GM18499 (cell line): ENCODE data around the gene MDC1.
A peak's percentile ranks its signal among the peaks of the same experiment; 100 is the strongest.
"Not testable (repeated sequence)": the region's sequence is repeated elsewhere in the genome, so short reads cannot be mapped to it uniquely, and the experiment has no call there.

ENCODE experiments used
- ATAC-seq: cut with Tn5 transposase; IDR thresholded peaks from one replicate; pipeline ENCODE4 v1.9.1; 2021; ENCODE audit warnings: moderate number of reproducible peaks; ENCODE audit not compliant: insufficient read depth, unreplicated experiment

Gene MDC1, protein sequence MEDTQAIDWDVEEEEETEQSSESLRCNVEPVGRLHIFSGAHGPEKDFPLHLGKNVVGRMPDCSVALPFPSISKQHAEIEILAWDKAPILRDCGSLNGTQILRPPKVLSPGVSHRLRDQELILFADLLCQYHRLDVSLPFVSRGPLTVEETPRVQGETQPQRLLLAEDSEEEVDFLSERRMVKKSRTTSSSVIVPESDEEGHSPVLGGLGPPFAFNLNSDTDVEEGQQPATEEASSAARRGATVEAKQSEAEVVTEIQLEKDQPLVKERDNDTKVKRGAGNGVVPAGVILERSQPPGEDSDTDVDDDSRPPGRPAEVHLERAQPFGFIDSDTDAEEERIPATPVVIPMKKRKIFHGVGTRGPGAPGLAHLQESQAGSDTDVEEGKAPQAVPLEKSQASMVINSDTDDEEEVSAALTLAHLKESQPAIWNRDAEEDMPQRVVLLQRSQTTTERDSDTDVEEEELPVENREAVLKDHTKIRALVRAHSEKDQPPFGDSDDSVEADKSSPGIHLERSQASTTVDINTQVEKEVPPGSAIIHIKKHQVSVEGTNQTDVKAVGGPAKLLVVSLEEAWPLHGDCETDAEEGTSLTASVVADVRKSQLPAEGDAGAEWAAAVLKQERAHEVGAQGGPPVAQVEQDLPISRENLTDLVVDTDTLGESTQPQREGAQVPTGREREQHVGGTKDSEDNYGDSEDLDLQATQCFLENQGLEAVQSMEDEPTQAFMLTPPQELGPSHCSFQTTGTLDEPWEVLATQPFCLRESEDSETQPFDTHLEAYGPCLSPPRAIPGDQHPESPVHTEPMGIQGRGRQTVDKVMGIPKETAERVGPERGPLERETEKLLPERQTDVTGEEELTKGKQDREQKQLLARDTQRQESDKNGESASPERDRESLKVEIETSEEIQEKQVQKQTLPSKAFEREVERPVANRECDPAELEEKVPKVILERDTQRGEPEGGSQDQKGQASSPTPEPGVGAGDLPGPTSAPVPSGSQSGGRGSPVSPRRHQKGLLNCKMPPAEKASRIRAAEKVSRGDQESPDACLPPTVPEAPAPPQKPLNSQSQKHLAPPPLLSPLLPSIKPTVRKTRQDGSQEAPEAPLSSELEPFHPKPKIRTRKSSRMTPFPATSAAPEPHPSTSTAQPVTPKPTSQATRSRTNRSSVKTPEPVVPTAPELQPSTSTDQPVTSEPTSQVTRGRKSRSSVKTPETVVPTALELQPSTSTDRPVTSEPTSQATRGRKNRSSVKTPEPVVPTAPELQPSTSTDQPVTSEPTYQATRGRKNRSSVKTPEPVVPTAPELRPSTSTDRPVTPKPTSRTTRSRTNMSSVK (N-terminal part only)

GRCh38 chr6:30717129-30717844 lies at the start of gene MDC1:
Gene MDC1, minus strand, starts transcription at chr6:30717281. Its CDS starts 2,106 bp downstream, at chr6:30715175.
- ATAC-seq = peak; percentile 58

DNA sequence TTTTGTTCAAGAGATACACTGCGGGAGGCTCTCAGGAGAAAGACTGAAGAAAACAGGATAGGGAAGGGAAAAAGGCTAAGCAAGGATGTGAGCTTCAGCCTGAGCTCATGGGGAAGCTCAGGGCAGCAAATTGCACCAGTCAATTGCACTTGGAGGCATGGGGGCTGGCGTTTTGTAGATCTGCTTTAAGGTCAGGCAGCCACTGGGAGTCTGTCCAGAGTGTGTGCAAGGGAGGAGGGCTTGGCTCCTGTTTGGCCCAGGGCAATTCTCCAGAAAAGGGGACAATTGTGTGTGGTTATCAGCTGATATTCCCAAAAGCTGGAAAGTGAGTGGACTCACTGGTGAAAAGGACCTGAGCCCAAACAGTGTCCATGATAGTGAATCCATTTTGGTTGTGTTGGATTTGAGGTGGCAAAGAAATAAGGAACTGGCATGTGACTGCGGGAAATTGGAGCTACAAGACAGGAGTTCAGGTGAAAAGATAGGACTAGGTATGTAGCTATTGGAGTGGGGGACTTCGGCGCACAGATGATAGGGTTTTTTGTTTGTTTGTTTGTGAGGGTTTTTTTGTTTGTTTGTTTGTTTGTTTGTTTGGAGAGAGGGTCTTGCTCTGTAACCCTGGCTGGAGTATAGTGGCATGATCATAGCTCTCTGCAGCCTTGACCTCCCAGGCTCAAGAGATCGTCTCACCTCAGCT lies 49.5 kb upstream of the MDC1 start:
- no peak for ATAC-seq

DNA sequence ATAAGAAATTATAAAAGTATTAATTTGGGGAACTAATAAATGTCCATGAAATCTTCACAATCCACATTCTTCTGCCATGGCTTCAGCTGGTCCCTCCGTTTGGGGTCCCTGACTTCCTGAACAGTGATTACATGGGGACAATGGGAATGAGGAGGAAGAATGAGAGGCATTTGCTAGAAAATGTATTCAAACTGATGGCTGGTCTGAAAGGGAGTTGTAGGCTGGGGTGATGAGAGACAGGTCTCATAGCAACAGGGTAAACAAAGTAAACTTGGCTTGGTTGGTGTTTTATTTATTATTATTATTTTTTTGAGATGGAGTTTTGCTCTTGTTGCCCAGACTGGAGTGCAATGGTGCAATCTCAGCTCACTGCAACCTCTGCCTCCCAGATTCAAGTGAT lies 48.4 kb upstream of the MDC1 start:
- not testable (repeated sequence) for ATAC-seq

- ATAC-seq = not testable (repeated sequence)
Observed at GRCh38 chr6:30764490-30765043, 47.5 kb upstream of the MDC1 start.

DNA sequence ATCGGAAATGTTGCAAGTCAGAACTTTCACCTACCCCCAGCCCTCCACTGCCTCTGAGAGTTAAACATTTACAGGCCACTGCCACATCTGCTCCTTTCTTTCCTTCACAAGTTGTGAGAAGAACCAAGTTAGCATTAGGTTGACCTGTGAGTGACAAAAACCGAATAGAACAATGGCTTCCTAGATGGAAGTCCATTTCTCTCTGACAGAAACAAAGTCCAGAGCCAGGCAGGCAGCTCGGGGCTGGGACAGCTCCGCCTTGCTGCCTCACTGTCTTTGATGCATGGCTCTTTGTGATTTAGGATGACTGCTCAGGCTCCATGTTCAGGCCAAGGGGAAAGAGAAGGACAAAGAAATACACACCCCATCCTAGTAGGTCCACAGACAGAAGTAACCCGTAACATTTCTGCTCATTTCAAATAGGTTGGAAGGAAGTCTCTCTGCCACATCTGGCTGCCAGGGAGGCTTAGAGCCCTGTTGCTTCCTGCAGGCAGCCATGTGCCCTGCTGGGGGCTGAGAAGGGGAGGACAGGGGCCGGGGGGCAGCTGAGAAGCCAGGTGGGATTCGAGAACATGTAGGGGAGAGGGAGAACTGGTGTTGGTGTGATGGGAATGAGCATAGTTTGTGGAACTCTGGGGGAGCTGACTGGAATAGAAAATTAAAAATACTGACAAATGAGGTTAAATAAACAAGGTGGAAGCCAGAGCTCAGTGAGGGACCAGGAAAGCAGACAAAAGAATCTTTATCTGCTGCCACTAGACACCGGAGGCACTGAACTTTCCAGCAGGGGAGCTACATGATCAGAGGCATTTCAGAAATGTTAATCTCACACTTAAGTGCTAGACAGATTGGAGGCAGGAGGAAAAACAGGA lies 46.8 kb upstream of the MDC1 start:
- no peak for ATAC-seq

GRCh38 chr6:30763155-30763617 lies 46.1 kb upstream of the MDC1 start:
- ATAC-seq = no peak

- no peak for ATAC-seq
Observed at GRCh38 chr6:30761791-30762429, 44.8 kb upstream of the MDC1 start.

- ATAC-seq = no peak
Observed at GRCh38 chr6:30760549-30760948, 43.5 kb upstream of the MDC1 start.

- no peak for ATAC-seq
Observed at GRCh38 chr6:30759575-30760239, 42.6 kb upstream of the MDC1 start.

GRCh38 chr6:30757261-30757904 lies 40.3 kb upstream of the MDC1 start:
- ATAC-seq = no peak

DNA sequence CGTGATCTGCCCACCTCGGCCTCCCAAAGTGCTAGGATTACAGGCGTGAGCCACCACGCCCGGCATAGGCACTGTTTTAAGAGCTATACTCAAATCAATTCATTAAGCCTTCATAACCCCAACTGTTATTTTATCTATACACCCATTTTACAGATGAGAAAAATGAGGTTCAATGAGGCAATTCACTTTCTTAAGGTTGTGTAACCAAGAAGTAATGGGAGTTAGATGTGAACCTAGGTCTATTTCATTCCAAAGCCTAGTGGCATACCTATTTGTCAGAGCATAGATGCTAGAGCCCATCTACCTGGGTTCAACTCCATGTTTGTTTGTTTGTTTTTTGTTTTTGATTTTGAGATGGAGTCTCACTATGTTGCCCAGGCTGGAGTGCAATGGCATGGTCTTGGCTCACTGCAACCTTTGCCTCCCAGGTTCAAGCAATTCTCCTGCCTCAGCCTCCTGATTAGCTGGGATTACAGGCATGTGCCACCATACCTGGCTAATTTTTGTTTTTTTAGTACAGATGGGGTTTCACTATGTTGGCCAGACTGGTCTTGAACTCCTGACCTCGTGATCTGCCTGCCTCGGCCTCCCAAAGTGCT lies 39.4 kb upstream of the MDC1 start:
- ATAC-seq = not testable (repeated sequence)

GRCh38 chr6:30754631-30755030 lies 37.5 kb upstream of the MDC1 start:
- ATAC-seq = no peak

- no peak for ATAC-seq
Observed at GRCh38 chr6:30752157-30752927, 35.3 kb upstream of the MDC1 start.

DNA sequence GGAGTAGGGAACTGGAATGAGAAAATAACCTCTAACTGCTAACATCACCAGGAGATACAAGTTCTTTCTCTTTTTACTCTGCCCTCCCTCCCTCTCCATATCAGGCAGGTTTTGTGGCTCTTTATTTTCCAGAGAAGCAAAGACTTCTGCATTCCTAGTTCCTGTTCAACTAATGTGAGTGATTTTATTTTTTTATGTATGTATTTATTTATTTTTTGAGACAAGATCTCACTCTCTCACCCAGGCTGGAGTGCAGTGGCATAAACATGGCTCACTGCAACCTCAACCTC lies 33.2 kb upstream of the MDC1 start:
- ATAC-seq = no peak

DNA sequence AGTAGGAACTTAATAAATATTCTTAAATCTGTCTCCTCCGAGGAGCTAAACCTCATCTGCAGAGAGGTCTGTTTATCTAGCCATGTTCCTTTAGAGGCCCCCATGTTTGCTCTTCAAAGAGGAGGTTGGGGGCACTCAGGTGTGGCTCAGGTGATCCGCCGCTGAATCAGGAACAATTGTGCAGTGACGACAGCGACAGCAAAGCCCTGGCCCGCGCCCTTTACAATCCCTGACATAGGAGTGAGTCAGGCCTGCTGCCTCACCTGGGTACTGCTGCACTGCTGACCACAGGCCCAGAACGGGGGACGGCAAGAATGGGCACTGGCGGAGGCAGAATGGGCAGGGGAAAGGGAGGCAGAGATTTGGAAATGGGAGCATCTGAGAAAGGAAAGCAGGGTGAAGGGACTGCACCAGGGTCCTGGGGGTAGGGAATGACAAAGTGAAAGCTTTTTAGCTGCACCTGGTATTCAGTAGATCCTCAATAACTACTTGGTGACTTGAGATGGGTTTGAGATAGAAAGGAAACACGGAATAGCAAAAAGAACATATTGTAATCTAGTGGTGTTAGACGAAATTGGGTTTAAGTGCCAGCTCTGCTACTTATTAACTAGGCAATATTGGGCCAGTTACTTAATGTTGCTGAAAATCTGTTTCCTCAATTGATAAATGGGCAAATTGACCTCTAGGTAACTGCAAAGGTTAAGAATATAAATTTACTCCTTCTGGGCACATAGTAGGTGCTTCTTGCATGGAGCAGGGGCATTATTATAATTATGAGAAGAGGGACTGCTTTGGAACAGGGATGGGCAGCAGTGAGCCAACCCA lies 32.7 kb upstream of the MDC1 start:
- ATAC-seq = no peak
